Stimulated activated CD8-positive, alpha-beta memory T cell treated with anti-CD3 and anti-CD28 coated beads, Interleukin-7, amount 100 ng/mL, for 1 hour (primary cell): ENCODE measurements around the gene TMEM245.

Experiments
- DNase-seq, 2 donors: peaks; one replicate each; pipeline ENCODE4 v3.0.0-alpha.2; 2020; ENCODE audit warnings: low read depth in 2 of 2

The TMEM245 gene

GRCh38 chr9:109101202-109101595, 18.5 kb downstream of the TMEM245 start:
- DNase-seq, result no peak

- no peak for DNase-seq
Measured at GRCh38 chr9:109100543-109101201, 19.1 kb downstream of the TMEM245 start.

GRCh38 chr9:109098960-109099308, 20.8 kb downstream of the TMEM245 start:
- no peak for DNase-seq

- DNase-seq, result no peak
Measured at GRCh38 chr9:109098171-109098959, 21.4 kb downstream of the TMEM245 start.

GRCh38 chr9:109097146-109097545, 22.6 kb downstream of the TMEM245 start:
- DNase-seq, result no peak

- no peak for DNase-seq
Measured at GRCh38 chr9:109095321-109095720, 24.4 kb downstream of the TMEM245 start.

- DNase-seq, result no peak
Measured at GRCh38 chr9:109094268-109094667, 25.5 kb downstream of the TMEM245 start.

GRCh38 chr9:109092587-109092986, 27.2 kb downstream of the TMEM245 start:
- DNase-seq, result no peak

GRCh38 chr9:109092051-109092580, 27.6 kb downstream of the TMEM245 start:
- DNase-seq, result no peak

GRCh38 chr9:109088221-109088620, 31.5 kb downstream of the TMEM245 start:
- no peak for DNase-seq

- DNase-seq, result no peak
Measured at GRCh38 chr9:109087795-109088194, 32.0 kb downstream of the TMEM245 start.

GRCh38 chr9:109086221-109086620, 33.5 kb downstream of the TMEM245 start:
- DNase-seq, result no peak

- DNase-seq, result no peak
Measured at GRCh38 chr9:109085510-109085909, 34.2 kb downstream of the TMEM245 start.

- no peak for DNase-seq
Measured at GRCh38 chr9:109083813-109084405, 35.8 kb downstream of the TMEM245 start.

GRCh38 chr9:109083141-109083540, 36.6 kb downstream of the TMEM245 start:
- DNase-seq, result no peak

GRCh38 chr9:109082091-109082620, 37.6 kb downstream of the TMEM245 start:
- no peak for DNase-seq

GRCh38 chr9:109074236-109074889, 45.4 kb downstream of the TMEM245 start:
- no peak for DNase-seq

GRCh38 chr9:109072821-109073435, 46.8 kb downstream of the TMEM245 start:
- DNase-seq, result no peak

GRCh38 chr9:109072133-109072692, 47.5 kb downstream of the TMEM245 start:
- DNase-seq, result no peak

GRCh38 chr9:109068764-109069163, 51.0 kb downstream of the TMEM245 start:
- DNase-seq, result no peak
